Kidney tubule cell (primary cell): ENCODE measurements around the gene SSR4.

ENCODE experiments used
- DNase-seq: peaks from one replicate; pipeline ENCODE4 v3.0.0-alpha.2; 2018; ENCODE audit warnings: low spot score

The SSR4 gene

GRCh38 chrX:153830640-153831428 is 36.4 kb downstream of the SSR4 start:
- DNase-seq: no peak

GRCh38 chrX:153831429-153832150 is 37.1 kb downstream of the SSR4 start:
- DNase-seq: no peak

DNA sequence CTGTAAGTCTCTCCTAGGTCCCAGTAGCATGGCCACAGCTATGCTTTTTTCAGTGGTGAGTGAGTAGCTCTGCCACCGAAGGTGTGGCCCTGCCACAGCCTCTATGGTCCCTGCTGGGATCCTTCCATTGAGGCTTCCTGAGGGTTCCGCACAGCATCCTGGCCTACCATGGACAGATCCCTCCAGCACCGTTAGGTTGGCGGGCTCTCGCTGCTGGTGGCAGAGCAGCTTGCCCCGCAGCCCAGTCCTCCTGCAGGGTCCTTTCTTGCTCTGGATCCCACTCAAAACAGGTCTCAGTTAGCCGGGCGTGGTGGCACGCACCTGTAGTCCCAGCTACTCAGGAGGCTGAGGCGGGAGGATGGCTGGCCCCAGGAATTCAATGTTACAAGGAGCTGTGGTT is 38.3 kb downstream of the SSR4 start:
- DNase-seq: no peak

DNA sequence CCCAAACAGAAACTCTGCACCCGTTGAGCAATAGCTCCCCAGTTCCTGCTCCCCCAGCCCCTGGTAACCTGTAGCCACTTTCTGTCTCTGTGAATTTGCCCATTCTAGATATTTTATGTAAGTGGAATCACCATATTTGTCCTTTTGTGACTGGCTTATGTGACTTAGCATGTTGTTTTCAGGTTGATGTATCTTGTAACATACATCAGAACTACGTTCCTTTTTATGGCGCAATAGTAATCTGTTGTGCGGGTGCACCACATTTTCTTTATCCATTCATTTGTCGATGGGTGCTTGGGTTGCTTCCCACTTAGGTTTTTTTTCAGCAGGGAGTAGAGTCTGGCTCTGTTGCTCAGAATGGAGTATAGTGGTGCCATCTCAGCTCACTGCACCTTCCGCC is 42.5 kb downstream of the SSR4 start:
- no peak for DNase-seq

GRCh38 chrX:153844509-153845082 is 50.1 kb downstream of the SSR4 start:
- no peak for DNase-seq

- no peak for DNase-seq
Measured at GRCh38 chrX:153845195-153845594, 50.7 kb downstream of the SSR4 start.

- no peak for DNase-seq
Measured at GRCh38 chrX:153845842-153846241, 51.4 kb downstream of the SSR4 start.
